Measurements from ENCODE around the gene NANOGP8. TPM values are rescaled to one million over a fixed set of nuclear protein-coding genes. Genes with fewer than 3 reads are reported as not detected.

The NANOGP8 gene
- polyA plus RNA-seq, 3 donors: 0.41 TPM; not detected in 2

DNA sequence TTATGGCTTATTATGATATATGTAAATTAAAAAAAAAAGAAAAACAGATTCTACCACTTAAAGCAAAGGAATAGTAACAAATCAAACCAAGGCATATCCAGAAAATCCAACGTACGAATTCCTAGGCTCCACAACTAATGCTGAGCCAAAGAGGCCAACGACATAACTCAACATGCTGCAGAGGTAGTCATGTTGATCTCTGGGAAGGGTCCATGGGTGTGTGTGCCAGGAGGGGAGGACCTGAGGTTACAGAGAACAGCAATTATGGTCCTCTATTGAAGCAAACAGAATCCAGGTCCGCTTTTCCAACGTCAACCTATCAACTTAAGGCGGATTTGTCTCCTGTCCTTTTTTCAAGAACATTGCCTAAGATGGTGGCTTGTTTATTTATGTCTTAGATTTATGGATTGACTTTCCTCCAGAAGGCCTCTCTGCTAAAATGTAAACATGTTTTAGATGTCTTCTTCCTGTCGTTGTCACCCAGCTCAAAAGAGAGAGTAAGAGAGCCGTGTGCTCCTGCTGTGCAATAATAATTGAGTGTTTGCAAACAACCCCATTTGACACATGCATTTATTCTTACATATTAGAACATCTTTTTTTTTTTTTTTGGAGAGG, 20.4 kb downstream of the NANOGP8 start:
- no peak for DNase-seq (ENCODE audit: extremely low read depth in 1 of 11, low read depth in 9 of 11, low spot score in 4 of 11)

GRCh38 chr15:35062738-35063099, 22.4 kb downstream of the NANOGP8 start:
- no peak for DNase-seq (ENCODE audit: extremely low read depth in 1 of 11, low read depth in 9 of 11, low spot score in 4 of 11)

DNA sequence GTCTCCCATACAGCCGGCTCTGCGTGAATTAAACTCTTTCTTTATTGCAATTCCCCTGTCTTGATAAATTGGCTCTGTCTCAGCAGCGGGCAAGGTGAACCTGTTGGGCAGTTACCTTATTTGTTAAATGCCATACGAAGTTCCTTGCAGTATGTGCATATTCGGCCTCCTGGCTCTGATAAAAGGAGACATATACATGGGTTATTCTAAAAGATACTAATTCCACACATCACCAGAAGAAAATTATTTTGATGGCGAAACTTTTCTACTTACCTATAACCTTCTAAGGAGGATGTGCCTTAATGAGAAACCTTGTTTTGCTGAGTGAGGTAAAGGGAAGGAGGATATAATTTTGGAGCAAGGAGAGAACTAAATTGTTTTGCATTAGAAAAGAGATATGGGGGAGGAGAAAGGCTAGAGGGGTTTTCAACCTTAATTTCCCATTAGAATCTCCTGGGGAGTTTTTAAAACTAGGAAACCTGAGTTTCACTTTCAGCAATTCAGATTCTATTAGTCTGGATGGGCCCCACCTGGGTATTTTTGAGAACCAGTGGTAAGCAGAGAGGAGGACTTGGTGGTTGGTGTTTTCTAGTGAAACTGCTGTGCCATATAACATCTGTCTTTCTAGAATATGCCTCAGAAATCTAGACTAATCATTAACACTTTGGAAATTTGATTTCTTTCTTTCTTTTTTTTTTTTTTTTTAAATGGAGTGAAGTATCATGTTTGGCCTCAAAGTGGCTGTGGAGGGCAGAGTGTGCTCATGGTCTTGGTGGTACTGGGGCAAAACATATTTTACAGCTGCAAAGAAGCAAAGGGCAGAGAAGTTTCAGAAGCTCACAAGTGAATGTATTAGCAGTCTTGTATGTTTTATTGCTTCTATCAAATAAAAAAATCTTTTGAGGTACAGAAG, 23.0 kb downstream of the NANOGP8 start:
- no peak for DNase-seq (ENCODE audit: extremely low read depth in 1 of 11, low read depth in 9 of 11, low spot score in 4 of 11)

GRCh38 chr15:35061161-35061824, 23.8 kb downstream of the NANOGP8 start:
- no peak for DNase-seq (ENCODE audit: extremely low read depth in 1 of 11, low read depth in 9 of 11, low spot score in 4 of 11)

- no peak for DNase-seq (ENCODE audit: extremely low read depth in 1 of 11, low read depth in 9 of 11, low spot score in 4 of 11)
Observed at GRCh38 chr15:35060591-35060990, 24.5 kb downstream of the NANOGP8 start.

- no peak for DNase-seq (ENCODE audit: extremely low read depth in 1 of 11, low read depth in 9 of 11, low spot score in 4 of 11)
Observed at GRCh38 chr15:35058534-35059054, 26.5 kb downstream of the NANOGP8 start.

DNA sequence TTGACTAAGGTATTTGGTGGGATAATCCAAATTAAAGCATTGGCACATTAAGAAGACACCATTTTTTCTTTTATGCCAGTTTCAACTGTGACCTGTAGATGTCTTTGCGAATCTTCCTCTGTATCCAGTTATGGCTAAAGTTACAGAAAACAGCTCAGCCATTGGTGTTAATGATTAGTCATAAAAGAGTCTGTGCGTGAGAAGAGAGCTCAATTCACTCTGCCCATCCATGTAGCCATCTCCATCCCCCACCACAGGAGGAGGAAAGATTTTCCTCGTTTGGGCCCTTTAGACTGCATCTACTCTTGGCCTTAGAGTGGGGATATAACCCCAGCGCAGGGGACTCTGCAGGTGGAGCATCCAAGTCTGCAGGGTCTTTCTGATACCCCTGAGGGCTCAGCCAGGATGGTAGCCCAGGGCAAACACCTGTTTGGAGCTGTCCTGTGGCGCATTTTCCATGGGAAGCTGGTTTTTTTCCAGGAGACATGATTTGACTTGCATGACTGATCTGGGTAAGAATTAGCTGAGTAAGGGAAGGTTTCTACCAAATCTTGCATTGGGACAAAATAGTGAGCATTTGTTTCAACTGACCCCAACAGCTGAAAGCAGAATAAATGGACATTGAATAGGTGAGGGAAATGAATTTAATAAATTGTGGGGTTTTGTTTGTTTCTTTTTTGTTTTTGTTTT, 29.5 kb downstream of the NANOGP8 start:
- no peak for DNase-seq (ENCODE audit: extremely low read depth in 1 of 11, low read depth in 9 of 11, low spot score in 4 of 11)

- no peak for DNase-seq (ENCODE audit: extremely low read depth in 1 of 11, low read depth in 9 of 11, low spot score in 4 of 11)
Observed at GRCh38 chr15:35054380-35054779, 30.7 kb downstream of the NANOGP8 start.

- DNase-seq (ENCODE audit: extremely low read depth in 1 of 11, low read depth in 9 of 11, low spot score in 4 of 11): no peak
Observed at GRCh38 chr15:35047996-35048395, 37.1 kb downstream of the NANOGP8 start.

GRCh38 chr15:35047528-35047927, 37.6 kb downstream of the NANOGP8 start:
- peak in 1 of 11 donors; percentile 54 for DNase-seq (ENCODE audit: extremely low read depth in 1 of 11, low read depth in 9 of 11, low spot score in 4 of 11)

GRCh38 chr15:35043373-35044095, 41.6 kb downstream of the NANOGP8 start:
- DNase-seq (ENCODE audit: extremely low read depth in 1 of 11, low read depth in 9 of 11, low spot score in 4 of 11): no peak

- DNase-seq (ENCODE audit: extremely low read depth in 1 of 11, low read depth in 9 of 11, low spot score in 4 of 11): no peak
Observed at GRCh38 chr15:35040339-35041255, 44.5 kb downstream of the NANOGP8 start.

- no peak for DNase-seq (ENCODE audit: extremely low read depth in 1 of 11, low read depth in 9 of 11, low spot score in 4 of 11)
Observed at GRCh38 chr15:35038626-35039451, 46.3 kb downstream of the NANOGP8 start.

All from renal cortex interstitium (tissue), 11 donors.